Measurements from ENCODE around the gene PSMA2. TPM values are rescaled to one million over a fixed set of nuclear protein-coding genes. Genes with fewer than 3 reads are reported as not detected.

Gene PSMA2
- total RNA-seq, 3 donors from 2014 or later: 39.1 to 73.1 (median 61.0) TPM

DNA sequence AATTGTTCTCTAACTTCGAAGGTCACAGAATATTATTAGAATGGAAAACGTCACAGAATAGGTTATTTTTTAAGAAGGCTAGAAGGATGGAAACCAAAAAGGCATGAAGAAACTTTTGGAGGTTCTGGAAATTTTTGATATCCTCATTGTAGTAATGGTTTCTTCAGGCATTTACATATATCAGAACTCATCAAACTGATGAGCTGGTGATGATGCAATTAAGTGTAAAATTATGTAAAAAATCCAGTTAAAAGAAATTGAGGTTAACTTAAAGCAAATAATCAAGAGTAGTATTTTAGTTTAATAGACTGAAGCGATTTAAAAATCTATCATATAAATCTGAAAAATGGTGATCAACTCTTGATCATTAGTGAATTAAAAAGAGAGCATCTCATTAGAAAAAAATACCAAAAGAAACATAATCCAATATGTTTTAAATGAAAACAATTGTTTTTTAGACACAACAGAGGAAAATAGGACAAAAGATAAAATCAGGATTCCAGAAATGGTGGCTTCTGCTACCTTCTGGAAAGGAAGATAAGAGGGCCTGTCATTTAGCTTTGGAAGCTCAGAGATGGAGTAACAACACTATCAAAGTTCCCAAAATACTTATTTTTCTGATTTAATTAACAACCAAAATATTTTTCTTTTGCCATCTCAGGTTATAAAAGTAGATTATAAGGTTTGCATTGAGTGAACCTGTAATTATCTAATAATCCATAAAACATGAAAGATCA, 9.8 kb downstream of the PSMA2 start:
- no peak overlapping the region for H3K4me3 ChIP-seq
- TF ChIP-seq, protein P1, sequence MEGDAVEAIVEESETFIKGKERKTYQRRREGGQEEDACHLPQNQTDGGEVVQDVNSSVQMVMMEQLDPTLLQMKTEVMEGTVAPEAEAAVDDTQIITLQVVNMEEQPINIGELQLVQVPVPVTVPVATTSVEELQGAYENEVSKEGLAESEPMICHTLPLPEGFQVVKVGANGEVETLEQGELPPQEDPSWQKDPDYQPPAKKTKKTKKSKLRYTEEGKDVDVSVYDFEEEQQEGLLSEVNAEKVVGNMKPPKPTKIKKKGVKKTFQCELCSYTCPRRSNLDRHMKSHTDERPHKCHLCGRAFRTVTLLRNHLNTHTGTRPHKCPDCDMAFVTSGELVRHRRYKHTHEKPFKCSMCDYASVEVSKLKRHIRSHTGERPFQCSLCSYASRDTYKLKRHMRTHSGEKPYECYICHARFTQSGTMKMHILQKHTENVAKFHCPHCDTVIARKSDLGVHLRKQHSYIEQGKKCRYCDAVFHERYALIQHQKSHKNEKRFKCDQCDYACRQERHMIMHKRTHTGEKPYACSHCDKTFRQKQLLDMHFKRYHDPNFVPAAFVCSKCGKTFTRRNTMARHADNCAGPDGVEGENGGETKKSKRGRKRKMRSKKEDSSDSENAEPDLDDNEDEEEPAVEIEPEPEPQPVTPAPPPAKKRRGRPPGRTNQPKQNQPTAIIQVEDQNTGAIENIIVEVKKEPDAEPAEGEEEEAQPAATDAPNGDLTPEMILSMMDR (IDR thresholded peaks at IDR 0.05): no peak
- H3K9me3 ChIP-seq: no peaks in the 10 kb centered on the region
- peaks cover 4% of the 10 kb centered on the region for H3K36me3 ChIP-seq (ENCODE audit: low read depth)
- H3K4me1 ChIP-seq (ENCODE audit: low read depth): peaks cover under 1% of the 10 kb centered on the region
- intact Hi-C loops (cut with DNase I, micrococcal nuclease): no loop called here
- DNase-seq (no peak), ATAC-seq (no peak)

DNA sequence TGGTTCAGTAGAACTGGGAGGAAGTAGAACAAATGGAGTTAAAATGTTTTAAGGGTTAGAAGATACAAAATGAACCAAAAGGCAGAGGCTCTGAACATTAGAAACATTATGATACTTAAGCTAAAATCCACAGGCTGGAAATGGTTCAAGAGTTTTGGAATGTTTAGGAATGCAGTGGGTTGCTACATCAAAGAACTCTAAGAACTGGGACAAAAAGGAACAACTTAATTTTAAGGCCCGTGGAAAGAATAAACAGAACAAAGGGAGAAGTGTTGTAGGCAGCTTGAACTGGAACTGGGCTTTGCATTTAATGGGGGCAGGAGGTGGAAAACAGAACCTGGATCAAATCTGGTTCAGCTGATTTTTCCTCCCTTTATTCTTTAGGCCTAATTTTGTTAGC, 16.6 kb downstream of the PSMA2 start:
- no peaks in the 10 kb centered on the region for H3K36me3 ChIP-seq (ENCODE audit: low read depth)
- no peak for DNase-seq
- TF ChIP-seq, protein P1 (IDR thresholded peaks at IDR 0.05): no peak
- ATAC-seq: no peak
- H3K9me3 ChIP-seq: no peaks in the 10 kb centered on the region
- intact Hi-C loops (cut with DNase I, micrococcal nuclease): no loop called here
- H3K4me3 ChIP-seq: no peak overlapping the region
- H3K4me1 ChIP-seq (ENCODE audit: low read depth): no peaks in the 10 kb centered on the region

DNA sequence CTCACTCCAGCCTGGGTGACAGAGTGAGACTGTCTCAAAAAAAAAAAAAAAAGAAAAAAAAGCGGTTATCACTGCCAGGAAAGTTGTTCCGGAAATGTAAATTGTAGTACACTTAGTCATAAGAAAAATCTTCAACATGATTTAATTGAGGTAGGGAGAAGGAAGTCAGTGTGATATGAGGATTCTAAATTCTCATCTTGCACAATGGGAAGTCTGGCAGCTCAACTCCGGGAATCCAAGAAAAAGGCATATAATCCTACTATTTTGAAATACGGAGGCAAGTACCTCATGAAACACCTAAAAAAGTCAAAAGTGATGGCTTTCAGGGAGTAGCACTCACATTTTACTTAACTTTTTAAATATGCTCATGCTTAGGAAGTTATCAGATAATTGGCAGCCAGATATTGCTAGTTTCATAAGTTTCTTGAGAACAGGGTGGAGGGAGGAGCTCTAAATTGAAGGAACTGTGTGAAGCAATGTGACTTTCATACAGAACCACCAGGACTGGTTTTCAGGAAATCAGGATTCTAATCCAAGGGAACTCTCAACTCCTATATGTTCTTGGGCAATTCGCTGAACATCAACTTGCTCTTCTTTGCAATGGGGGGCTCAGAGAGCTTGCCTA, 17.4 kb downstream of the PSMA2 start:
- TF ChIP-seq, protein P1 (IDR thresholded peaks at IDR 0.05): no peak
- intact Hi-C loops (cut with DNase I, micrococcal nuclease): no loop called here
- DNase-seq (no peak), ATAC-seq (no peak)
- no peak overlapping the region for H3K4me3 ChIP-seq
- no peaks in the 10 kb centered on the region for H3K4me1 ChIP-seq (ENCODE audit: low read depth)
- no peaks in the 10 kb centered on the region for H3K36me3 ChIP-seq (ENCODE audit: low read depth)
- H3K9me3 ChIP-seq: no peaks in the 10 kb centered on the region

DNA sequence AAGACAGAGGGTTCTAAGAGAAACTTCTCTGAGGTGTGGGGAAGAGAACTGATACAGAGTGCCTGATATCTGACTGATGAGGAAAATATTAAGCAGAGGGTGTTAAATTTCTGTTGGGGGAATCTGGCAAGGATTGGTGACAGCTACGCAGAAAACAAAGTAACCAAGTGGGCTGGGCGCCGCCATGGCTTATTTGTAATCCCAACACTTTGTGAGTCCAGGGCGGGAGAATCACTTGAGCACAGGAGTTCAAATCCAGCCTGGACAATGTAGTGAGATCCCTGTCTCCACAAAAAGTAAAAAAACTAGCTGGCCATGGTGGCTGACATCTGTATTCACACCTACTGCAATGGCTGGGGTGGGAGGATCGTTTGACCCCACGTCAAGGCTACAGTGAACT, 18.0 kb downstream of the PSMA2 start:
- no peak for ATAC-seq

DNA sequence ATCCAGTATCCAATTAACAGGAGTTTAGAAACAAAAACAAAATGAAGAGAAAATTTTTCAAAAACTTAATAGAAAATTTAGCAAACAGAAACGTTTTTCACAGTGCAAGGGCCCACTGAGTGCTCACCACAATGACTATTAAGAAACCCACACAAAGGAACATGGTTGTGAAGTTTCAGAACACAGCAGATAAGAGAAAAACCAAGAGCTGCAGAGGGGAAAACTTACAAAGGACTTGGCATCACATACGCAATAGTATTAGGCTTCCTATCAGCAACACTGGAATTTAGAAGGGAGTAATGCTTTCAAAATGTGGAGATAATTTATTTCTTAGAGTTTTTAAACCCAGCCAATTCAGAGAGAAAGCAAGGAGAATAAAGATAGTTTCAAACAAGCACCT, 18.4 kb downstream of the PSMA2 start:
- peaks cover 4% of the 10 kb centered on the region for H3K4me1 ChIP-seq (ENCODE audit: low read depth)
- no peaks in the 10 kb centered on the region for H3K36me3 ChIP-seq (ENCODE audit: low read depth)
- DNase-seq: no peak
- TF ChIP-seq, protein P1 (IDR thresholded peaks at IDR 0.05): no peak
- intact Hi-C loops (cut with DNase I, micrococcal nuclease): no loop called here
- H3K9me3 ChIP-seq: no peaks in the 10 kb centered on the region
- no peak for ATAC-seq
- H3K4me3 ChIP-seq: no peak overlapping the region

More for the DNA sequence above, 18.0 kb downstream of the PSMA2 start:
- H3K4me1 ChIP-seq (ENCODE audit: low read depth): no peaks in the 10 kb centered on the region
- no peaks in the 10 kb centered on the region for H3K36me3 ChIP-seq (ENCODE audit: low read depth)
- H3K4me3 ChIP-seq: no peak overlapping the region
- TF ChIP-seq, protein P1 (IDR thresholded peaks at IDR 0.05): no peak
- intact Hi-C loops (cut with DNase I, micrococcal nuclease): no loop called here
- no peak for DNase-seq
- H3K9me3 ChIP-seq: no peaks in the 10 kb centered on the region
